Body of pancreas (tissue), 4 donors: ENCODE data around the gene NCOA6. TPM values are rescaled to one million over a fixed set of nuclear protein-coding genes. Genes with fewer than 3 reads are reported as not detected.

Experiments
- ATAC-seq: fragments of 150-250 bp; one replicate; pipeline ENCODE4 v1.9.1; 2016
- DNase-seq, 4 donors: peaks; one replicate each; pipeline ENCODE4 v3.0.0-alpha.2; 2019
- H3K27ac ChIP-seq, 4 donors: fragments of 200-600 bp; sonication (generic); 1 replicate in 3 of 4; 2 replicates in 1 of 4; pipeline versions ENCODE4 v1.5.1 to v1.6.1; 2016 to 2019; ENCODE audit warnings: mild to moderate bottlenecking in 1 of 4, mixed read lengths in 1 of 4, moderate library complexity in 1 of 4
- H3K27me3 ChIP-seq, 2 donors: fragments of 200-600 bp; sonication (generic); one replicate each; pipeline ENCODE4 v1.6.0; 2016; ENCODE audit warnings: mild to moderate bottlenecking in 1 of 2
- H3K36me3 ChIP-seq, 2 donors: fragments of 200-600 bp; sonication (generic); replicated peaks in 1 of 2; 2 replicates each; pipeline ENCODE4 v1.5.1; 2016; ENCODE audit warnings: low read depth in 2 of 2; ENCODE audit not compliant: insufficient read depth in 1 of 2
- H3K4me1 ChIP-seq: fragments of 200-600 bp; sonication (generic); one replicate; pipeline ENCODE4 v1.6.0; 2016
- H3K4me3 ChIP-seq, 2 donors: fragments of 200-600 bp; sonication (generic); 1 replicate in 1 of 2; 2 replicates in 1 of 2; pipeline ENCODE4 v1.5.1; 2016 to 2019
- H3K9me3 ChIP-seq, 3 donors: fragments of 200-600 bp; sonication (generic); 1 replicate in 2 of 3; 2 replicates in 1 of 3; pipeline ENCODE4 v1.5.1; 2016
- POLR2A ChIP-seq, 3 donors: fragments of 450-650 bp; IDR thresholded peaks; one replicate each; pipeline ENCODE4 v1.6.1; 2016; ENCODE audit warnings: antibody characterized with exemption in 3 of 3, mild to moderate bottlenecking in 2 of 3
- WGBS, 2 donors: methylation state at CpG; one replicate each; pipeline ENCODE4 v1.1.5; 2017; 5-methylcytosine and 5-hydroxymethylcytosine counted together
- intact Hi-C: fragments of 100-400 bp; cut with DNase I; formaldehyde crosslinking; loops from one replicate; pipeline ENCODE4 v1.15.1; 2023
- total RNA-seq, 2 donors: library from RNA; depleted of rRNA; stranded (reverse); fragments of >200 nt; gene quantifications; one replicate each; pipeline ENCODE4 v1.1.0, GENCODE V29; 2016
- TF ChIP-seq, protein P1 (sequence below), 7 experiments: fragments of 450-650 bp in 4 of 7; fragments of 200-600 bp in 3 of 7; sonication (generic) in 3 of 7; IDR thresholded peaks; one replicate each; pipeline ENCODE4 v1.5.1; 2016 to 2019; ENCODE audit warnings: antibody characterized with exemption in 7 of 7

NCOA6 gene
- total RNA-seq, 2 donors from 2014 or later, result 13.5 to 54.1 TPM

DNA sequence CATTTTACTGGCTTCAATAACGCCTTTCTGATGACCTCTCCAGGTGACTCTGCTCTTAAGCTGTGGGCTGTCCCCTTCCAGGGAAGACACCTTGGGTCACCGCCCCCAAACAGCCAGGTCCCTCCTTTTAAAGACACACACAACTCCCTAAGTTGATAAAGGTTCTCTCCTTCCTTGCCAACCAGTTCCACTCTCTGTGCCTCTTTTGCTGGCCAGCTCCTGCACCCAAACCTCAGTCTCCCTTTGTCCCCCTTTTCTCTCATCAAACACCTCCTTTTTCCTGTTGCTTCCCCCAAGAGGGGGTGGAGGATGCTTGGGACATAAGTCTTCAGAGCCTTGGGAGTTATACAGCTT, 1.0 kb downstream of the NCOA6 start:
- peak overlapping the region; percentile 84 to 96 (median 91) for H3K27ac ChIP-seq
- 0% methylated on average over 2 of the region's 2 CpGs for WGBS, 2 donors
- intact Hi-C loops, result no loop called here

DNA sequence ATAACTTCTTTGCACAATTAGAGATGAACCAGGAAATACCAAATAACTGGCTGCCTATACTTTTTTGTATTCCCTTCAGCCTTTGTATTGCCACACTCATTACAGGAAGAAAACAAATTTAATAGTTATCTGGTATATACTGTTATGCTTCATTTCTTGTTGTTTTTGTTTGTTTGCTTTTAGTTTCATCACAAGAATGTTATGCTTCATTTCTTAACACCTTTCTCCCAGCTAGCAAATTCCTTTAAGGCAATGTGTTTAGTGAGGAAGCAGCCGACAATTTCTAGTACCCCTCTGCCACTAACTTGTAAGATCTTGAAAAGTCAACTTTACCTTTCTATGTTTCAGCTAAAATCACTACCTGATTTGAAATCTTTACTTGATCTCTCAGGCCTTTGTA, 1.4 kb downstream of the NCOA6 start:
- ATAC-seq, result no peak
- Histone ChIP-seq H3K9me3 (no peaks in the 10 kb centered on the region), H3K4me3 (no peak overlapping the region), H3K27me3 (no peaks in the 10 kb centered on the region), H3K4me1 (peaks cover 45% of the 10 kb centered on the region), H3K36me3 (no peaks in the 10 kb centered on the region), H3K27ac (peak overlapping the region; percentile 84 to 96 (median 91))
- TF ChIP-seq POLR2A (IDR thresholded peaks at IDR 0.05), result no peak
- TF ChIP-seq, protein P1, sequence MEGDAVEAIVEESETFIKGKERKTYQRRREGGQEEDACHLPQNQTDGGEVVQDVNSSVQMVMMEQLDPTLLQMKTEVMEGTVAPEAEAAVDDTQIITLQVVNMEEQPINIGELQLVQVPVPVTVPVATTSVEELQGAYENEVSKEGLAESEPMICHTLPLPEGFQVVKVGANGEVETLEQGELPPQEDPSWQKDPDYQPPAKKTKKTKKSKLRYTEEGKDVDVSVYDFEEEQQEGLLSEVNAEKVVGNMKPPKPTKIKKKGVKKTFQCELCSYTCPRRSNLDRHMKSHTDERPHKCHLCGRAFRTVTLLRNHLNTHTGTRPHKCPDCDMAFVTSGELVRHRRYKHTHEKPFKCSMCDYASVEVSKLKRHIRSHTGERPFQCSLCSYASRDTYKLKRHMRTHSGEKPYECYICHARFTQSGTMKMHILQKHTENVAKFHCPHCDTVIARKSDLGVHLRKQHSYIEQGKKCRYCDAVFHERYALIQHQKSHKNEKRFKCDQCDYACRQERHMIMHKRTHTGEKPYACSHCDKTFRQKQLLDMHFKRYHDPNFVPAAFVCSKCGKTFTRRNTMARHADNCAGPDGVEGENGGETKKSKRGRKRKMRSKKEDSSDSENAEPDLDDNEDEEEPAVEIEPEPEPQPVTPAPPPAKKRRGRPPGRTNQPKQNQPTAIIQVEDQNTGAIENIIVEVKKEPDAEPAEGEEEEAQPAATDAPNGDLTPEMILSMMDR (IDR thresholded peaks at IDR 0.05), result no peak
- intact Hi-C loops, result no loop called here
- WGBS, 2 donors, result 6% methylated on average over 1 of the region's 1 CpG
- DNase-seq, result no peak

More for the DNA sequence above, 1.0 kb downstream of the NCOA6 start:
- Histone ChIP-seq H3K27me3 (no peaks in the 10 kb centered on the region), H3K4me1 (peaks cover 43% of the 10 kb centered on the region), H3K36me3 (no peaks in the 10 kb centered on the region), H3K9me3 (no peaks in the 10 kb centered on the region), H3K4me3 (peak overlapping the region; percentile 92 to 94)
- ATAC-seq (peak; percentile 67), DNase-seq (peak; percentile 80 to 88 (median 84))
- TF ChIP-seq, protein P1 (IDR thresholded peaks at IDR 0.05), result no peak
- peak in 2 of 3 donors; percentile 66 to 77 for TF ChIP-seq POLR2A (IDR thresholded peaks at IDR 0.05)

DNA sequence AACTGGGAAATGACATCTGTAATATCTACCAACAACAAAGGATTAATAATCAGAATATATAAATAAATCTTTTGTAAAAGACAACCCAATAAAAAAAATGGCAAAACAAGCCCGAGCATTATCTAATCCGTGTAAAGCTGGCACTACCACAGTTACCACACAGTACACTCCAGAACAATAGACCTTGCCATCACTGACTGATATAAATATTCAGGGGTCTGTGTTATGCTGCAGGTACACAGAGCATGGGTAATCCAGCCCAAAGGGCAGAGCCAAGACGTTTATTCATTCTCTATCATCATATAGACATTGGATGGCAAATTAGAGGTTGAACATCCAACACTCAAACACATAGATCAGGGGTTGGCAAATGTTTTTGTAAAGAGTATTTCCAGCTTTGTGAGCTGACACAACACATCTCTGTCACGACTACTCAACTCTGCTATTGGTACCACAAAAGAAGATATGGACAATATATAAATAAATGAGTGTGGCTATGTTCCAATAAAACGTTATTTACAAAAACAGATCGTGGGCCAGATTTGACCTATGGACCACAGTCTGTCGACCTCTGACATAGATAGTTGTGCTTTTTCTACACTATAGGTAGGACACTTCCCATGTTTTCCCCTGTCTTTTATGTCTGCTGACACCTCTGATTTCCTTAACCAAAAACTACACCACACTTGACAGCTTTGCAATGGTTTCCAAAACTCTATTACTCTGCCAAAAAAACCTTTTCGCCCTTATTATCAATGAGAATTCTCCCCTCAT, 4.5 kb downstream of the NCOA6 start:
- Histone ChIP-seq H3K4me1 (peaks cover 45% of the 10 kb centered on the region), H3K36me3 (no peaks in the 10 kb centered on the region), H3K9me3 (no peaks in the 10 kb centered on the region), H3K27ac (no peak overlapping the region), H3K4me3 (no peak overlapping the region), H3K27me3 (no peaks in the 10 kb centered on the region)
- DNase-seq, result no peak
- 32 to 37% methylated on average over 8 of the region's 8 CpGs for WGBS, 2 donors
- intact Hi-C loops, result no loop called here
- no peak for TF ChIP-seq POLR2A (IDR thresholded peaks at IDR 0.05)
- TF ChIP-seq, protein P1 (IDR thresholded peaks at IDR 0.05), result no peak
- no peak for ATAC-seq

DNA sequence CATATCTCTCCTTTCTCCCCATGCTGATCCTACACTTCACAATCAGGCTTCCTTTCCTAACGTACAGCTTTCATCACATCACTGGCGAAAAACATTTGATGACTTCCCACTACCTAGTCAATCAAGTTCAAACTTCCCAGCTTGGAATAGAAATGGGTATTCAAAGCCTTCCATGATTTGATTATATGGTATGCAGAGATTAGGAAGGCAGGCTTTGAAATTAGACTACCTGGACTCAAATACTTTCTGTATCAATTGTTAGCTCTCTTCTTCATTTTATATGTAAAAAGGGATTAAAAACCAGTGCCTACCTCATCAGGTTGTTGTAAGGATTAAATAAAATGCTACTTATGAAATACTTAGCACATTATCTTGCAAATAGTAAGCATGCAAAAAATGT, 7.7 kb downstream of the NCOA6 start:
- TF ChIP-seq, protein P1 (IDR thresholded peaks at IDR 0.05), result no peak
- no peak for TF ChIP-seq POLR2A (IDR thresholded peaks at IDR 0.05)
- Histone ChIP-seq H3K4me1 (peaks cover 29% of the 10 kb centered on the region), H3K4me3 (no peak overlapping the region), H3K27ac (no peak overlapping the region), H3K36me3 (no peaks in the 10 kb centered on the region), H3K9me3 (no peaks in the 10 kb centered on the region), H3K27me3 (no peaks in the 10 kb centered on the region)
- DNase-seq, result no peak
- ATAC-seq, result no peak
- 46 to 47% methylated on average over 2 of the region's 2 CpGs for WGBS, 2 donors
- intact Hi-C loops, result no loop called here

DNA sequence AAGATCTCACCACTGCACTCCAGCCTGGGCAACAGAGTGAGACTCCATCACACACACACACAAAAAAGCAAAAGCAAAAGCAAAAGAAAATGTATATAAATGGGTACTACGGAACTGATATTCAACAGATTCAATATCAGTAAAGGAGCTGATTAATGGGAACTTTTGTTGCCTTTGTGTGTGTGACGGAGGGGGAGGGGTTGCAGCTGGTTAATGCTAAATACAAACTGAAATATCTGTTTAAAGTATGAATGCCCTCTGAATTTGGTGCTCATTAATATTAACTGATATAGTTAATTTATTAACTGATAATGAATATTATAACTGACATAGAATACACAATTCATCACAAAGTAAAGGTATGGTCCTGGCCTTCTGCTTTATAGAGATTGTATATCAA, 8.4 kb downstream of the NCOA6 start:
- no peak for DNase-seq
- Histone ChIP-seq H3K36me3 (no peaks in the 10 kb centered on the region), H3K27me3 (no peaks in the 10 kb centered on the region), H3K4me1 (peaks cover 25% of the 10 kb centered on the region), H3K4me3 (no peak overlapping the region), H3K27ac (no peak overlapping the region), H3K9me3 (no peaks in the 10 kb centered on the region)
- 17 to 24% methylated on average over 2 of the region's 2 CpGs for WGBS, 2 donors
- intact Hi-C loops, result no loop called here
- TF ChIP-seq, protein P1 (IDR thresholded peaks at IDR 0.05), result no peak
- no peak for TF ChIP-seq POLR2A (IDR thresholded peaks at IDR 0.05)
- no peak for ATAC-seq
